ENCODE results near the gene ADAMTS3.

GRCh38 chr4:72567036-72567435 is 2.0 kb downstream of the ADAMTS3 start:
- TF ChIP-seq CTCF (conservative IDR thresholded peaks at IDR 0.05; ENCODE audit: low read depth in 2 of 2) = no peak
- TF ChIP-seq EZH2 (IDR thresholded peaks at IDR 0.05; ENCODE audit: low read depth, unreplicated experiment) = no peak
- TF ChIP-seq STAT1 (IDR thresholded peaks at IDR 0.05; ENCODE audit: unreplicated experiment) = no peak
- no peak for TF ChIP-seq EZH2phosphoT487 (IDR thresholded peaks at IDR 0.05; ENCODE audit: unreplicated experiment)
- no peak for TF ChIP-seq NANOG (IDR thresholded peaks at IDR 0.05; ENCODE audit: borderline replicate concordance)
- TF ChIP-seq ZNF114 (CRISPR knock-in tag; IDR thresholded peaks at IDR 0.05) = no peak
- no peak for TF ChIP-seq REST (IDR thresholded peaks at IDR 0.05; ENCODE audit: unreplicated experiment)
- no peak for TF ChIP-seq POLR2AphosphoS5 (IDR thresholded peaks at IDR 0.05; ENCODE audit: low read depth)
- no peak for TF ChIP-seq CREB1 (CRISPR knock-in tag; IDR thresholded peaks at IDR 0.05; ENCODE audit: low read depth)
